ENCODE measurements around the gene RNF32.

- TF ChIP-seq CTCF (optimal IDR thresholded peaks at IDR 0.05 in 1 of 3, IDR thresholded peaks at IDR 0.05 in 1 of 3, conservative IDR thresholded peaks at IDR 0.05 in 1 of 3; ENCODE audit: extremely low read depth in 1 of 3, insufficient read depth in 2 of 3, low read length in 3 of 3) (no peak), EZH2 (IDR thresholded peaks at IDR 0.05; ENCODE audit: low read length) (no peak)
These were observed 37.6 kb upstream of the RNF32 start for GRCh38 chr7:156603011-156603410.
